Skeletal muscle satellite cell (primary cell): ENCODE data around the gene PSMD9.

Source experiments
- H3K27me3 ChIP-seq: 2 replicates; pipeline ENCODE4 v1.7.0; 2013; ENCODE audit warnings: low read length; ENCODE audit not compliant: control insufficient read depth, insufficient read depth
- H3K36me3 ChIP-seq: 2 replicates; pipeline ENCODE4 v1.7.0; 2013; ENCODE audit warnings: mild to moderate bottlenecking, control low read depth, low read length; ENCODE audit not compliant: insufficient read depth
- H3K4me1 ChIP-seq: 2 replicates; pipeline ENCODE4 v1.7.0; 2013; ENCODE audit warnings: low read length; ENCODE audit not compliant: control insufficient read depth, insufficient read depth
- H3K4me2 ChIP-seq: 2 replicates; pipeline ENCODE4 v1.7.0; 2013; ENCODE audit warnings: mild to moderate bottlenecking, low read length
- H3K4me3 ChIP-seq: 2 replicates; pipeline ENCODE4 v1.7.0; 2013; ENCODE audit warnings: low read length
- H3K9ac ChIP-seq: 2 replicates; pipeline ENCODE4 v1.7.0; 2013; ENCODE audit warnings: mild to moderate bottlenecking, low read depth, low read length, moderate library complexity
- H3K9me3 ChIP-seq: replicated peaks from 2 replicates; pipeline ENCODE4 v1.7.0; 2013; ENCODE audit warnings: mild to moderate bottlenecking, control low read depth, low read length

PSMD9 gene

DNA sequence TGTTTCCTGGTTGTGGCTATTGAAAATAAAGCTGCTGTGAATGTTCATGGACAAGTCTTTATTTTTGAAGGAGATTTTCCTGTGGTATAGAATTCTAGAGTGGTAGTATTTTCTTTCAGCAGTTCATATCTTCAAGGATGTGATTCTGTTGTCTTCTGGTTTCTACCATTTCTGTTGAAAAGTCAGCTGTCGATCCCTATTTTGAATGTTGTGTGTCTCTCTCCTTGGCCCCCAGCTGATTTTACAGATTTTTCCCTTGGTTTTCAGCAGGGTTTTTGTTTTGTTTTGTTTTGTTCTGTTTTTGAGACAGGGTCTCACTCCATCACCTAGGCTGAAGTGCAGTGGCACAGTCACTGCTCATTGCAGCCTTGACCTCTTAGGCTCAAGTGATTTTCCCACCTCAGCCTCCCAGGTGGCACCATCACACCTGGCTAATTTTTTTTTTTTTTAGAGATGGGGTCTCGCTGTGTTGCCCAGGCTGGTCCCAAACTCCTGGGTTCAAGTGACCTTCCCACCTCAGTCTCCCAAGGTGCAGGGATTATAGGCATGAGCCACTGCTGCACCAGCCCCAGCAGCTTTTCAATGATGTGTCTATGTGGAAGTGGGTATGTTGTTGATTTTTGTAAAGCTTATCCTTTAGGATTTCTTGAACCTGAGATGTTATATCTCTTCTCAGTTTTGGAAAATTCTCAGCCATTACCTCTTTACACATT, 57.9 kb downstream of the PSMD9 start:
- Histone ChIP-seq H3K4me3 (no peak overlapping the region), H3K27me3 (no peaks in the 10 kb centered on the region), H3K4me2 (no peak overlapping the region), H3K36me3 (peaks cover 20% of the 10 kb centered on the region), H3K9ac (no peak overlapping the region), H3K4me1 (no peaks in the 10 kb centered on the region), H3K9me3 (no peaks in the 10 kb centered on the region)

DNA sequence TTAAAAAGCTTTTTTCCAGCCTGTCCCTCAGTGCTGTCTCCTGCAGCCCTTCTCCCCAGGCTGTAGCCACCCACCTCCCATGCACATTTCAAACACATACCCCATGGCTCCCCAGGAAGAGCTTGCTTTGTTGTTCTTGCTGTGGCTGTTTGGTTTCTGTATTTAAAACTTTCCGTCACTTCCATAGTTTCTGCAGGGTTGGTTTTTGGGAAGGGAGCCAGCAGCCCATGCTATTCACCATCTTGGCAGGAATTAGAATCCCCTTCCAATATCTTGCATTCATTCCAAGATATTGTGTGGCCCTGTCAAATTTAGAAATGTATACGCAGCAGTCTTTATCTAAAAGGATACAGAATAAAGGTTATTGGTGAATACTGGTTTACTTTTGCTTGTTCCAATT, 59.4 kb downstream of the PSMD9 start:
- H3K4me2 ChIP-seq, result no peak overlapping the region
- H3K27me3 ChIP-seq, result no peaks in the 10 kb centered on the region
- peaks cover 15% of the 10 kb centered on the region for H3K36me3 ChIP-seq
- H3K4me3 ChIP-seq, result no peak overlapping the region
- no peak overlapping the region for H3K9ac ChIP-seq
- no peaks in the 10 kb centered on the region for H3K9me3 ChIP-seq
- H3K4me1 ChIP-seq, result no peaks in the 10 kb centered on the region

DNA sequence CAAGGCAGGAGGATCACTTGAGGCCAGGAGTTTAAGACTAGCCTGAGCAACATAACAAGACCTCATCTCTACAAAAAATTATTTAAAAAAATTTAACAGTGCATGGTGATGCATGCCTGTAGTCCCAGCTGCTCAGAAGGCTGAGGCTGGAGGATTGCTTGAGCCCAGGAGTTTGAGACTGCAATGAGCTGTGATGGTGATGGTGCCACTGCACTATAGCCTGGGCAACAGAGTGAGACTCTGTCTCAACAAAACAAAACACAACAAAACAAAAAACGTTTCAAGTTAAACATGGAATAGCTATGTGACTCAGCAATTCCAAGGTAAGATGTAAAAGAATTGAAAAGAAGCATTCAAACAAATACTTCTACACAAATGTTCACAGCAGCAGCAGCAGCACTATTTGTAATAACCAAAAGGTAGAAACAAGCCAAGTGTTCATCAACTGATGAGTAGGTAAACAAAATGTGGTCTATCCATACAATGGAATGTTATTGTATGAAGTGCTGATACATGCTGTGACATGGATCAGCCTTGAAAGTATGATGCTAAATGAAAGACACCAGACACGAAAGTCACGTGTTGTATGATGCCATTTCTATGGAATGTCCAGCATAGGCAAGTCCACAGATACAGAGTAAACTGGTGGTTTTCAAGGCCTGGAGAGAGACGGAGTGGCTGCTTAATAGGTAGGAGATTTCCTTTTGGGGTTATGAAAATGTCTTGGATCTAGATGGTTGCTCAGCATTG, 61.2 kb downstream of the PSMD9 start:
- Histone ChIP-seq H3K4me3 (no peak overlapping the region), H3K9me3 (no peaks in the 10 kb centered on the region), H3K4me2 (no peak overlapping the region), H3K9ac (no peak overlapping the region), H3K4me1 (no peaks in the 10 kb centered on the region), H3K36me3 (peaks cover 13% of the 10 kb centered on the region), H3K27me3 (no peaks in the 10 kb centered on the region)

DNA sequence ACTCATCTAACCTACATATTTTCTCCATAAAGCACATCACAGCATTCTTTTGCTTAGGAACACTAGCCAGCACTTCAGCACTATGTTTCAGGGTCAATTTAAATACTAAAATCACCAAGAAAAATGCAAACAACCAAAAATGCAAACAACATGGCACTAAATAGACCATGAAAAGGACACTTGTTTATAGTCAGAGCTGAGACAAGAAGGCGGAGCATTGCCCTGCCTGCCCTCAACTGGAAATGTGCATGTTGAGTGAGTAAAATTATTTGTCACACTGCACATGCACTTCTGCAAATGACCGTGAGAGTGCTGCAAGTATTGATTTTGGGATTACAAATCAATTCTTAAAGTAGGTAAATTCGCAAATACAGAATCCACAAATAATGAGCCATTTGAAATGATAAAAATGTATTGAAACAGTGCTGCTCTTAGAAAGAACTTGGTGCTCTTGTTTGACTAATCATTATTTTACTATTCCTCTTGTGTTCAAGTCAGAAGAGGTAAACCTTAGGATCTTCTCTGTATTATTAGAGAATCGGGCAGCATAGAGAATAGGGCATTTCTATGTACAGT, 64.6 kb downstream of the PSMD9 start:
- no peak overlapping the region for H3K9ac ChIP-seq
- H3K4me1 ChIP-seq, result no peaks in the 10 kb centered on the region
- no peaks in the 10 kb centered on the region for H3K9me3 ChIP-seq
- H3K36me3 ChIP-seq, result no peaks in the 10 kb centered on the region
- no peak overlapping the region for H3K4me2 ChIP-seq
- no peaks in the 10 kb centered on the region for H3K27me3 ChIP-seq
- H3K4me3 ChIP-seq, result no peak overlapping the region

- Histone ChIP-seq H3K4me3 (no peak overlapping the region), H3K36me3 (peaks cover 4% of the 10 kb centered on the region), H3K9me3 (no peaks in the 10 kb centered on the region), H3K4me1 (no peaks in the 10 kb centered on the region), H3K27me3 (no peaks in the 10 kb centered on the region), H3K4me2 (no peak overlapping the region), H3K9ac (no peak overlapping the region)
Observed at GRCh38 chr12:121953695-121954094, 65.1 kb downstream of the PSMD9 start.

DNA sequence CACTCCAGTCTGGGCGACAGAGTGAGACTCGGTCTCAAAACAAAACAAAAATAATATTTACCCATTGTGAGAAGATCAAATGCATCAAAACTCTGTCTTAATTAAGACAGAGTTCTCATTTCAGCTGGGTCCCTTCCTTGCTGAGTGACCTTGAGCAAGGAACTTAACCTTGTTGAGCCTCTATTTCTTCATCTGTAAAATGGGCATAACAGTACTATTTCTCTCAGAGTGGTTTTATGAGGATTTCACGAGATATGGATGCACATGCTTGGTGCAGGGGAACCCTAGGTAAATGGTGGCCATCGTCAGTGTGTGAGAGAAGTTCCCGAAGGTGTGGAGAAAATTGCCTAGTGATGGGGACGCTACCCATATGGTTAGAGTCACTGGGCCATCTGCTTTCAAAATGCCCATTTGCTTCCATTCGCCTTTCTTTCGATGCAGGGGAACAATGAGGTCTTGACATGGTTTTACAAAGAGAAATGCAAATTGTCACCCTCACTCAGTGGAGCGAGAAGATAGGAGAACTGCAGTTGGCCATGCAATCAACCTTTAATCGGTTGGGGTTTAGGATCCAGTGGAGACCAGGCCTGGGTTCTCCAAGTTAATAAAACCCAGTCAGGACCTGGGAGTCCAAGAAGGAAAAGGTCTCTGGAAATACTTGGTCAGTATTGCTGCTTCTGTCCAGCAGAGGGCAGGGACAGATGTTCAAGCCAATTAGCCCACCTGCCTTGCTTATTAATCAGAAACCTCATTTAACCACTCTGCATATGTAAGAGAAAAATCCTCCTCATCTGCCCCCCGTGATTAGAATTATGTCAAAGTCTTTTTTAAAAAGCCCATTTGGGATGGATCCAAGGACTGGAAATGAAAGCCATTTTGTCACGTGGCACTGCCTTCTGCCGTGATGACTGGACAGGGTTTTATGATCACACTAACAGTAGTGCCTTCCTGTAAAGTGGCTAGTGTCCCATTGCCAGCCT, 67.0 kb downstream of the PSMD9 start:
- Histone ChIP-seq H3K4me2 (no peak overlapping the region), H3K27me3 (no peaks in the 10 kb centered on the region), H3K4me1 (no peaks in the 10 kb centered on the region), H3K9me3 (no peaks in the 10 kb centered on the region), H3K9ac (no peak overlapping the region), H3K4me3 (no peak overlapping the region), H3K36me3 (peaks cover 4% of the 10 kb centered on the region)

DNA sequence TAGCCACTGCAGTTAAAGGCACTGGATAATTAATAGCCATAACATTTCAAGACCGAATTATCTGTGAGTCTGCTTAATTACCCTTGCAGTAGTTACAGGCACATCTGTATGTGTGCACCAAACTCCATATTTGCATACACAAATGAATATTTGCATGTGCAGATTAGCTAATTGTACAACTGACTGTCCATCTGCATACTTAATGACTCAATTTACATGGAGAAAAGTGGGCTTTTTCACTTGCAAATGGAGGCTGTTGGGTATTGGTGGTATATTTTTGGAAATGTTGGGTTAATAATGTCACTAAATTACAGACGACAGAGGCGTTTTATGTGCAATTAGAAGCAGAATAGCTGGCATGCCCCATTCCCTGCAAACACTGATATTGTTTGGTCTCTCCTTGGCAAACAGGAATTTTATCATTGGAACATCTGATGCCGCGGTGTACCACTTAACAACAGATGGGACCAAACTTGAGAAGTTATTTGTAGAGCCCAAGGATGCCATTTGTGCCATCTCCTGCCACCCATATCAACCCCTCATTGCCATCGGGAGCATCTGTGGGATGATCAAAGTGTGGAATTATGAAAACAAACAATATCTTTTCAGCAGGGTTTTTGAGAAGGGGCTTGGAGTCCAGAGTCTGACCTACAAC, 69.4 kb downstream of the PSMD9 start:
- no peaks in the 10 kb centered on the region for H3K27me3 ChIP-seq
- no peaks in the 10 kb centered on the region for H3K4me1 ChIP-seq
- no peak overlapping the region for H3K4me2 ChIP-seq
- H3K9ac ChIP-seq, result no peak overlapping the region
- H3K36me3 ChIP-seq, result peaks cover 19% of the 10 kb centered on the region
- H3K9me3 ChIP-seq, result no peaks in the 10 kb centered on the region
- H3K4me3 ChIP-seq, result no peak overlapping the region

DNA sequence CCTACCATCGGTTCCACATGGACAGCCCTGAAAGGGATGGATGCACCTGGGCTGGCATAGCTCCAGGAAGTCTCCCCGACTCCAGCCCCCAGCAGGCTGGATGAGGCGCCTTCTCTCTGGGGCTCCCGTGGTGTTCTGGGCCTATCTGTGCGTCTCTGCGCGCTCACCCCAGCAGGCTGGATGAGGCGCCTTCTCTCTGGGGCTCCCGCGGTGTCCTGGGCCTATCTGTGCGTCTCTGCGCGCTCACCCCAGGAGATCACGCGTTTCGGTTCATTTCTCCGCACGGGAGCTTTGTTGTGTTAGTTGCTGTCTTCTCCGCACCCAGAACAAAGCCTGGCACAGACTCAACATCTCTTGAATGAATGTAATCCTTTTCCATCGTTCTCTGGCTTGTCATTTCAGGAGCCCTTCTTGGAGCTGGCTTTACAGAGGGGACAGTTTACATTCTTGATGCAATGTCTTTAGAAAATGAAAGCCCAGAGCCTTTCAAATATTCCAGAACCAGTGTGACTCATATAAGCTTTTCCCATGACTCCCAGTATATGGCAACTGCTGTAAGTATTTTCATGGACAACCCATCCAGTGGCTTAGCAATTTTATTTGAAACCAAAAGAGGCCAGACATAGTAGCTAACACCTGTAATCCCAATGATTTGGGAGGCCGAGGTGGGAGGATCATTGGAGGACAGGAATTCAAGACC, 70.1 kb downstream of the PSMD9 start:
- no peaks in the 10 kb centered on the region for H3K9me3 ChIP-seq
- H3K4me3 ChIP-seq, result no peak overlapping the region
- H3K4me2 ChIP-seq, result no peak overlapping the region
- H3K9ac ChIP-seq, result no peak overlapping the region
- no peaks in the 10 kb centered on the region for H3K27me3 ChIP-seq
- peaks cover 2% of the 10 kb centered on the region for H3K4me1 ChIP-seq
- peaks cover 19% of the 10 kb centered on the region for H3K36me3 ChIP-seq

DNA sequence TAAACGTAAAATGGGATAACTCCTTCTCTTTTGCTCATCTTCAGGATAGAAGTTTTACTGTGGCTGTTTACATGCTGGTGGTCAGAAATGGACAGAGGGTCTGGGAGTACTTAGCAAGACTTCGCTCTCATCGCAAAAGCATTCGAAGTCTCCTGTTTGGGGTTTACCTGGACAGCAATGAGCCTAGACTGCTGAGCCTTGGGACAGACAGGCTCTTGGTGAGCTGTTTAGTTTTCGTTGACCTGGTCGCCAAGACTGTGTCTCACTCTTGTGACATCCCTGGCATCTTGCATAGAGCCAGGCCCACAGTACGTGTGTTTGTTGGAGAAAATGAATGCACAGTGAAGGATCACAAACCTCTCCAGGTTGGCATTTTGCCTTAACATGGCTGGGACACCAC, 72.0 kb downstream of the PSMD9 start:
- Histone ChIP-seq H3K4me1 (peaks cover 17% of the 10 kb centered on the region), H3K4me2 (no peak overlapping the region), H3K9ac (no peak overlapping the region), H3K36me3 (peaks cover 19% of the 10 kb centered on the region), H3K9me3 (no peaks in the 10 kb centered on the region), H3K4me3 (no peak overlapping the region), H3K27me3 (no peaks in the 10 kb centered on the region)

GRCh38 chr12:121961195-121961879, 72.7 kb downstream of the PSMD9 start:
- Histone ChIP-seq H3K4me2 (no peak overlapping the region), H3K4me3 (no peak overlapping the region), H3K9ac (no peak overlapping the region), H3K27me3 (no peaks in the 10 kb centered on the region), H3K4me1 (peaks cover 21% of the 10 kb centered on the region), H3K36me3 (peaks cover 19% of the 10 kb centered on the region), H3K9me3 (no peaks in the 10 kb centered on the region)
